Psoas muscle (tissue), 8 donors: ENCODE data around the gene GTF2IRD1. TPM values are rescaled to one million over a fixed set of nuclear protein-coding genes. Genes with fewer than 3 reads are reported as not detected.

ENCODE experiments used
- ATAC-seq, 4 donors: fragments of 200-7000 bp; cut with Tn5 transposase; one replicate each; pipeline ENCODE4 v1.9.1; 2020; ENCODE audit warnings: moderate library complexity in 3 of 4, mild to moderate bottlenecking in 2 of 4
- DNase-seq, 2 donors: peaks; one replicate each; pipeline ENCODE4 v3.0.0-alpha.2; 2020
- H3K27ac ChIP-seq: fragments of 200-600 bp; one replicate; pipeline ENCODE4 v1.8.0; 2022
- H3K27me3 ChIP-seq, 3 donors: fragments of 200-600 bp in 1 of 3; one replicate each; pipeline versions ENCODE4 v1.6.1 to v1.8.0; 2013 to 2022; ENCODE audit warnings: low read length in 2 of 3, mild to moderate bottlenecking in 2 of 3, moderate library complexity in 1 of 3; ENCODE audit not compliant: insufficient read depth in 3 of 3
- H3K36me3 ChIP-seq, 2 donors: fragments of 200-600 bp in 1 of 2; one replicate each; pipeline versions ENCODE4 v1.6.1 to v1.8.0; 2013 to 2022; ENCODE audit warnings: low read depth in 1 of 2, mild to moderate bottlenecking in 1 of 2, moderate library complexity in 1 of 2; ENCODE audit not compliant: insufficient read depth in 1 of 2
- H3K4me1 ChIP-seq: fragments of 200-600 bp; one replicate; pipeline ENCODE4 v1.8.0; 2022
- H3K4me3 ChIP-seq: fragments of 200-600 bp; one replicate; pipeline ENCODE4 v1.8.0; 2022; ENCODE audit warnings: mild to moderate bottlenecking
- H3K9me3 ChIP-seq: fragments of 200-600 bp; one replicate; pipeline ENCODE4 v1.8.0; 2022
- WGBS, 3 donors: extraction: QIAGEN DNeasy Blood & Tissue Kit; methylation state at CpG; one replicate each; pipeline versions ENCODE4 v1.1.6 to v1.1.7; 2013; 5-methylcytosine and 5-hydroxymethylcytosine counted together
- intact Hi-C, 2 donors: fragments of 100-400 bp; cut with DNase I; formaldehyde crosslinking; loops; one replicate each; pipeline versions ENCODE4 v1.11.0 to v1.14.2; 2022
- polyA plus RNA-seq, 3 donors: library from polyadenylated mRNA; stranded (reverse); fragments of 200-250 nt; gene quantifications; one replicate each; pipeline ENCODE4 v1.2.3, GENCODE V29; 2013
- total RNA-seq, 4 donors: library from RNA; stranded (reverse); fragmentation: NEBNext Ultra II Directional in 2 of 4; extraction: Animal tissue kit (Norgen Biotek cat#: 25700) in 2 of 4; gene quantifications; one replicate each; pipeline versions ENCODE4 v1.2.1 to v1.2.4, GENCODE V29; 2021 to 2023
- TF ChIP-seq, protein P1 (sequence below): fragments of 200-600 bp; IDR thresholded peaks from one replicate; pipeline ENCODE4 v1.8.0; 2022; ENCODE audit warnings: antibody characterized with exemption
- donor health status: healthy with polysubstance abuse.
- donor health status: DM: no; HTN: no; CAD: no; lungs with moderate emphysema.
- donor health status: Bipolar disorder and iron deficiency.
- donor health status: healthy.
- donor health status: DM: yes; HTN: yes; CAD: no.
- donor health status: DM: no; HTN: no; CAD: no.
- donor health status: DM: no; HTN: no; CAD: no.
- donor health status: DM: yes; HTN: yes; CAD: no.

GTF2IRD1 gene
- total and polyA plus RNA-seq, 7 donors: 40.5 to 149 (median 61.7) TPM

DNA sequence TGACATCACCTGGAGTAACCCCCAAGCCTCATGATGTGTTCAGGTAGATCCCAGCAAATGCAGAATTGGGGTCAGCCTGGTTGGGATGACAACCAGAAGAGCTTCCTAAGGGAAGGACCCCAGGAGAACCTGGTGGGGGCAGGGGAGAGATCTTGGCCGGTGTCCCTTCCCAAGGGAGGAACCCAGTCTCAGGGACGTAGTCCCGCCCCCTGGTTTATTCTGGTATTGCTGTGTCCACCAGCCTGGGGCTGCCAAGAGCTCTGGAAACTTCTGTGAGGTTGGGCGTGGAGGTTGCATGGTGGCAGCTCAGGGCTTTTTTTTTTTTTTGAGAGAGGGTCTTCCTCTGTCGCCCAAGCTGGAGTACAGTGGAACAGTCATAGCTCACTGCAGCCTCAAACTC lies 19.4 kb downstream of the GTF2IRD1 start:
- TF ChIP-seq, protein P1, sequence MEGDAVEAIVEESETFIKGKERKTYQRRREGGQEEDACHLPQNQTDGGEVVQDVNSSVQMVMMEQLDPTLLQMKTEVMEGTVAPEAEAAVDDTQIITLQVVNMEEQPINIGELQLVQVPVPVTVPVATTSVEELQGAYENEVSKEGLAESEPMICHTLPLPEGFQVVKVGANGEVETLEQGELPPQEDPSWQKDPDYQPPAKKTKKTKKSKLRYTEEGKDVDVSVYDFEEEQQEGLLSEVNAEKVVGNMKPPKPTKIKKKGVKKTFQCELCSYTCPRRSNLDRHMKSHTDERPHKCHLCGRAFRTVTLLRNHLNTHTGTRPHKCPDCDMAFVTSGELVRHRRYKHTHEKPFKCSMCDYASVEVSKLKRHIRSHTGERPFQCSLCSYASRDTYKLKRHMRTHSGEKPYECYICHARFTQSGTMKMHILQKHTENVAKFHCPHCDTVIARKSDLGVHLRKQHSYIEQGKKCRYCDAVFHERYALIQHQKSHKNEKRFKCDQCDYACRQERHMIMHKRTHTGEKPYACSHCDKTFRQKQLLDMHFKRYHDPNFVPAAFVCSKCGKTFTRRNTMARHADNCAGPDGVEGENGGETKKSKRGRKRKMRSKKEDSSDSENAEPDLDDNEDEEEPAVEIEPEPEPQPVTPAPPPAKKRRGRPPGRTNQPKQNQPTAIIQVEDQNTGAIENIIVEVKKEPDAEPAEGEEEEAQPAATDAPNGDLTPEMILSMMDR: no peak
- peaks cover 26% of the 10 kb centered on the region for H3K4me1 ChIP-seq
- H3K9me3 ChIP-seq: no peaks in the 10 kb centered on the region
- peak overlapping the region; percentile 56 for H3K27ac ChIP-seq
- intact Hi-C loops: no loop called here
- H3K36me3 ChIP-seq: no peaks in the 10 kb centered on the region
- WGBS, 3 donors: 33 to 48% (median 36%) methylated on average over 5 of the region's 5 CpGs
- no peaks in the 10 kb centered on the region for H3K27me3 ChIP-seq
- no peak for DNase-seq
- H3K4me3 ChIP-seq: no peak overlapping the region
- ATAC-seq: peak in 1 of 4 donors; percentile 23

DNA sequence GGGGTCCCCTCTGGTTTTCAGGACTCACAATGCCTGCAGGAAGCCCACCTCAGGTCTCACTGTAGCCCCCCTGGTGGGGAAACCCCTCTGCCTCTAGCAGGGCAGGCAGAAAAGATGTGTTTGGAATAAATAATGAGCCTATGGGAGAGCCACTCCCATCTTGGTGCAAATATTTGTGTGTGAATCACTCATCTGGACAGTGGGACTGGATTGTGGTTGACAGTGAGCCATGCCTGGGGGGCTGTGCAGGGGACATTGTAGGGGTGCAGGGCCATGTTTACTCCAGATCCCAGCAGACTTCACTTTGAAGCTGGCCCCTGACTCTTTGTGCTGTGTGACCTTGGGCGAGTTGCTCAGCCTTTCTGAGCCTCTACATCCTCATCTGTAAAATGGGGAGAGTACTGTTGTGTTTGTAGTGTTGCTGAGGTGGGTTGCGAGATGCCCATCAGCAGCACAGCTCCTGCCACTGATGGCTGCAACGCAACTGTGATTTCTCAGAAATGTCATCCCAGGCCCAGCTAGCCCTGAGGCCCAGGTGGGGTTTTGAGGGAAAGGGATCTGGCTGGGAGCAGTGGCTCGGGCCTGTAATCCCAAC lies 20.7 kb downstream of the GTF2IRD1 start:
- H3K27me3 ChIP-seq: no peaks in the 10 kb centered on the region
- peak overlapping the region; percentile 56 for H3K27ac ChIP-seq
- H3K4me3 ChIP-seq: no peak overlapping the region
- no peak for ATAC-seq
- H3K4me1 ChIP-seq: peaks cover 37% of the 10 kb centered on the region
- DNase-seq: no peak
- no peaks in the 10 kb centered on the region for H3K36me3 ChIP-seq
- TF ChIP-seq, protein P1: no peak
- intact Hi-C loops: no loop called here
- H3K9me3 ChIP-seq: no peaks in the 10 kb centered on the region
- WGBS, 3 donors: 93 to 97% (median 96%) methylated on average over 4 of the region's 4 CpGs

DNA sequence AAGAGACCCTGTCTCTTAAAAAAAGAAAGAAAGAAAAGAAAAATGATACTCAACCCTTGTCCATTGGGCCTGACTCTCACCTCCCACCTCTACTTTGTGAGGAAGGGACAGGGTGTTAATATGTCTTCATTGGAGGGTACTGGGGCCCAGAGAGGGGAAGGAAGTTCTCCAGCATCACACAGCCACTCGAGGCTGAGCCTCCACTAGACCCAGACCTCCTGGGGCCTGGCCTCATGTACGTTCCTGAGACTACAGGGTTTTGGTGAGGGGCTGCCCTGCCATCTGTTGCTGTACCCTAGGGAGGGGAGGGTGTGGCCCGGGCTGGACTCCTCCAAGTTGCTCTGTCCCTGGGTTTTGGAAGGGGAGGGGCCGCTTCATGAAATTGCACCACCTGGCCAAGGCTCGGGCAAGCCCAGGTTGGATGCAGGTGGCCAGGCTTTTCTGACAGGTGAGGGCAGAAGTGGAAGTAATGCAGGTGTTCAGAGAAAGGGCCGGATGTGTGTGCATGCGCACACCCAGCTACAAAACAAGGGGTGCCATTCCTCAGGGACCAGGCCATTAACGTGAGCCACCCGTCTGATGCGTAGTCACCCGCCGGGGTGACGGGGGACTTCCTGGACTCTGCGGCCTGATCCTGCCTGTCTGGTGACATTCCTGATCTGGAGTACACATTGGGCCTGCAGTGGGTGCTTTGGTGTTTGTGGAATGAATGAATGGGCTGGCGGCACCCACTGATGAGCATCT lies 21.7 kb downstream of the GTF2IRD1 start:
- Histone ChIP-seq H3K27me3 (no peaks in the 10 kb centered on the region), H3K27ac (peak overlapping the region; percentile 96), H3K36me3 (no peaks in the 10 kb centered on the region), H3K9me3 (no peaks in the 10 kb centered on the region), H3K4me1 (peaks cover 46% of the 10 kb centered on the region), H3K4me3 (no peak overlapping the region)
- no peak for ATAC-seq
- TF ChIP-seq, protein P1: no peak
- no peak for DNase-seq
- WGBS, 3 donors: 81 to 84% (median 81%) methylated on average over 15 of the region's 15 CpGs
- intact Hi-C loops: no loop called here

DNA sequence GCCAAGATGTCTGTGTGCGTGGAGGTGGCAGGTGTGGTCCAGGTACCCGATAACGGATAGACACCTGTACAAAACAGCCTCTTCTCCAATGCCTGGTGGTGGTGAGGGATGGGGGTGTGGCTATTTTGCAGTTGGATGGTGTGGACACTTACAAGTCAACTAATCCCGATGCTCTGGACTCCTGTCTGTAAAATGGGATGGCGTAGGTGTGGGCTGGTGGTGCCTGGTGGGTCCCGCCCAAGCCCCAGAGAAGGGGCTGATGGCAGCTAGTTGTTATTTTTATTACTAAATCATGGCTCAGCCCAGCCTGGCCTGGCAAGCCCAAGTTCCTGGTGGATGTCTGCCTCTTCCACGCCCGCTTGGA lies 22.3 kb downstream of the GTF2IRD1 start:
- no peak for ATAC-seq
- Histone ChIP-seq H3K27me3 (no peaks in the 10 kb centered on the region), H3K36me3 (no peaks in the 10 kb centered on the region), H3K4me1 (peaks cover 49% of the 10 kb centered on the region), H3K4me3 (no peak overlapping the region), H3K27ac (peak overlapping the region; percentile 96), H3K9me3 (no peaks in the 10 kb centered on the region)
- TF ChIP-seq, protein P1: no peak
- intact Hi-C loops: no loop called here
- no peak for DNase-seq
- 79 to 93% (median 91%) methylated on average over 8 of the region's 8 CpGs for WGBS, 3 donors
